Choroid plexus epithelial cell (primary cell): ENCODE measurements around the gene ANXA3.
A peak's percentile ranks its signal among the peaks of the same experiment; 100 is the strongest.

Experiments
- DNase-seq: peaks from one replicate; pipeline ENCODE4 v3.0.0-alpha.2; 2010; ENCODE audit warnings: low read depth
- H3K4me3 ChIP-seq: 2 replicates; pipeline ENCODE4 v1.5.1; 2011; ENCODE audit warnings: low read depth, mild to moderate bottlenecking, control low read depth, low read length, moderate library complexity
- TF ChIP-seq, protein P1 (sequence below): conservative IDR thresholded peaks from 2 replicates; pipeline ENCODE4 v1.5.1; 2011; ENCODE audit warnings: low read depth, mild to moderate bottlenecking, control low read depth, inconsistent platforms, low read length, moderate library complexity

ANXA3 gene

DNA sequence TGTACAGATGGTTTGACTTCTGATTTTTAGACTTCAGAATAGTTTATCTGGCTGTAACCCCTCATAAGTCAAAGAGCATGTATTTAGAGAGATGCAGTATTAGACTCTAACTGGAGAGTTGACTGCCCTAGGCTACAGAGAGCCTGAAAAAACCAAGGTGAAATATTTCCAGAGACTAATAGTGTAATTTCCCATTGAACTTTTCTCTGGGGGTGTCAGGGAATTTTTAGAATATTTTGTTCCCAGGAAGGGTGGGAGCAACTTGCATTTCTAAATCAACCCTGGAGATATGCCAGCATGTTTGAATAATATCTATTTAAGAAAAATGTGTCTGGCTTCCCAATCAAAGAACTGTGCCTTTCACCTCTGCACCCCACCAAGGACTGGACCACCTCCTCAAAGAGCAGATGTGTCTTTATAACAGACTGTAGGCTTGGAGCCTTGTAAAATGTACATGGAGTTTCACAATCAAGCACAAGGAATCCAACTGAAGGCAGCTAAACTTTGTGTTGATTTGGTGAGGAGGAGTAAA, 2.0 kb downstream of the ANXA3 start:
- TF ChIP-seq, protein P1, sequence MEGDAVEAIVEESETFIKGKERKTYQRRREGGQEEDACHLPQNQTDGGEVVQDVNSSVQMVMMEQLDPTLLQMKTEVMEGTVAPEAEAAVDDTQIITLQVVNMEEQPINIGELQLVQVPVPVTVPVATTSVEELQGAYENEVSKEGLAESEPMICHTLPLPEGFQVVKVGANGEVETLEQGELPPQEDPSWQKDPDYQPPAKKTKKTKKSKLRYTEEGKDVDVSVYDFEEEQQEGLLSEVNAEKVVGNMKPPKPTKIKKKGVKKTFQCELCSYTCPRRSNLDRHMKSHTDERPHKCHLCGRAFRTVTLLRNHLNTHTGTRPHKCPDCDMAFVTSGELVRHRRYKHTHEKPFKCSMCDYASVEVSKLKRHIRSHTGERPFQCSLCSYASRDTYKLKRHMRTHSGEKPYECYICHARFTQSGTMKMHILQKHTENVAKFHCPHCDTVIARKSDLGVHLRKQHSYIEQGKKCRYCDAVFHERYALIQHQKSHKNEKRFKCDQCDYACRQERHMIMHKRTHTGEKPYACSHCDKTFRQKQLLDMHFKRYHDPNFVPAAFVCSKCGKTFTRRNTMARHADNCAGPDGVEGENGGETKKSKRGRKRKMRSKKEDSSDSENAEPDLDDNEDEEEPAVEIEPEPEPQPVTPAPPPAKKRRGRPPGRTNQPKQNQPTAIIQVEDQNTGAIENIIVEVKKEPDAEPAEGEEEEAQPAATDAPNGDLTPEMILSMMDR, result no peak
- H3K4me3 ChIP-seq, result no peak overlapping the region
- DNase-seq, result no peak

DNA sequence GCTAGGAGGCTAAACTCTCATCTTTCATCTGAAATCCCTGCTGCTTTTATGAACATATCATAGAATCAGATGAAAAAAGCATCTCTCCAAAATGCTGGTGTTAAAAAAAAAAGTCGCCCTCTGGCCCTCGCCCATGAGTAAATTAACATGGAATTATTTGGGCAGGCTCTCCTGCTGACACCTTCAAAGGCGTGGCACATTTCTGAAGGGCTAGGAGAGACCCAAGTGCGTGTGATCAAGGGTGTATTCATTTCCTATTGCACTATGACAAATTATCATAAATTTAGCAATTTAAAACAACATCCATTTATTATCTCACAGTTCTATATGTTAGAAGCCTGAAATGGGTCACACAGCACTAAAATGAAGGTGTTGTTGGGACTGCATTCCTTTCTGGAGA, 5.1 kb downstream of the ANXA3 start:
- H3K4me3 ChIP-seq, result no peak overlapping the region
- no peak for DNase-seq
- TF ChIP-seq, protein P1, result no peak

- TF ChIP-seq, protein P1, result no peak
- DNase-seq, result no peak
- H3K4me3 ChIP-seq, result no peak overlapping the region
Observed at GRCh38 chr4:78557841-78558240, 6.3 kb downstream of the ANXA3 start.

GRCh38 chr4:78558410-78558809, 6.8 kb downstream of the ANXA3 start:
- DNase-seq, result no peak
- no peak overlapping the region for H3K4me3 ChIP-seq
- TF ChIP-seq, protein P1, result no peak

DNA sequence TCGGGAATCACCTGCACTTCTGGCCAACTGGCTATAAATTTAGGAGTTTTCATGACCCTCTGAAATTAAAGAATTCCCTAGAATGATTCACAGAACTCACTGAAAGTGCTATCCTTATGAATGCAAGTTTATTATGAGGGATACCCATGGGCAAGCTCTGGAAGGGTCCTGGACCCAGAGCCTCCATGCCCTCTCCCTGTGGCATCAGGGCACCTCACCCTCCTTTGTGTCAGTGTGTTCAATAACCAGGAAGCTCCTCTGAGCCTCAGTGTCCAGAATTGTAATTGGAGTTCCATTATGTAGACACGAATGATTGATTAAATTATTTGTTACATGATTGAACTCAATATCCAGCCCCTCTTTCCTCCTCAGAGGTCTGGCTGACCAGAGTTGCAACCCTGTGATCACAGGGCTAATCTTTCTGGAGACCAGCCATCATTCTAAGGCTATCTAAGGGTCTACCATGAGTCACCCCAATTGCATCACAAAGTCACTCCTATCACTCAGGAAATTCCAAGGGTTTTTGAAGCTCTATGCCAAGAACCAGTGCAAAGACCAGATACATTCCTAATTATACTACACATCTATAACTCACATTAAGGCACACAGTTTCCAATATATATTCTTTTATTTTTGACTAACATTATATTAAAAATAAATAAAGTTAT, 8.9 kb downstream of the ANXA3 start:
- no peak overlapping the region for H3K4me3 ChIP-seq
- peak; percentile 84 for DNase-seq
- TF ChIP-seq, protein P1, result no peak

DNA sequence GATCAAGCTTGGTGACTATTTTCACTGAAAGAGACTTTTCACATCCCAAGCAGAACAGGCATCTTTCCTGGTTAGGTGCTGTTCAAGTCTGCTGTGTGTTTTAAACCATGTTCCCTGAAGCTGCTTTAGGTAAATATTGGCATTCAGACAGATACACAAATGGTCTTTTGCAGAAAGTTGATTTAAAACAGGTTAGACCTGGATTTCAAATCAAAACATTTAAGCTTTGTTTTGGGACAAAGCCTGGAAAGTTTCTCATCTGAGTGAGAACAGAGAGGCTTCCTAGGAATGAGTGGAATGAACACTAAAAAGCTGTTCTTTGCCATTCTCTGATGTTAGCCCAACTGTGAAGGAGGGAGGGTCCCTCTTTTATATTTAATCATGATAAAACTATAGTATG, 10.1 kb downstream of the ANXA3 start:
- no peak overlapping the region for H3K4me3 ChIP-seq
- peak; percentile 48 for DNase-seq
- TF ChIP-seq, protein P1, result no peak

DNA sequence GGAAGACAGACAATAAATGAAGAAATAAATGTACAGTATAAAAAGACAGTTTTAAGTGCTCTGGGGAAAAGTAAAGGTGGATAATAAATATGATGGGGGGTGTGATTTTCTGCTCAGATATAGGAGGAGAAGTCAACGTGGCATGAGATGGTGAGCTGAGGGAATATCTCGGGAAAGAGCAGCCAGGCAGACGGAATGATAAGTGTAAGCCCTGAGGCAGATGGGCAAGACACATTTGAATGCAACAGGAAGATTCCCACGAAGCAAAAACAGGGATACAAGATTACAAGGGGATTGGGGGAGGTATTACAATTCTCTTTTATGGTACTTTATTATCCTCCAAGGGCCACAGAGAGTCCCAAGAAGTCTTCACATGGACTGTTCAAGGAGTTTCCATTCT, 11.1 kb downstream of the ANXA3 start:
- no peak overlapping the region for H3K4me3 ChIP-seq
- TF ChIP-seq, protein P1, result no peak
- no peak for DNase-seq
